ENCODE results near the gene PJA1.

PJA1 gene

GRCh38 chrX:69163936-69164741, 1.1 kb downstream of the PJA1 start:
- peak; percentile 43 for DNase-seq

GRCh38 chrX:69162361-69162865, 2.8 kb downstream of the PJA1 start:
- no peak for DNase-seq

- DNase-seq: no peak
These were observed 3.4 kb downstream of the PJA1 start for GRCh38 chrX:69161786-69162349.

GRCh38 chrX:69161371-69161770, 3.9 kb downstream of the PJA1 start:
- no peak for DNase-seq

GRCh38 chrX:69158166-69158980, 6.9 kb downstream of the PJA1 start:
- peak; percentile 17 for DNase-seq

- no peak for DNase-seq
These were observed 8.6 kb downstream of the PJA1 start for GRCh38 chrX:69156638-69157037.

- no peak for DNase-seq
These were observed 9.3 kb downstream of the PJA1 start for GRCh38 chrX:69155786-69156520.

- DNase-seq: no peak
These were observed 11.2 kb downstream of the PJA1 start for GRCh38 chrX:69154051-69154450.

GRCh38 chrX:69153060-69153730, 12.1 kb downstream of the PJA1 start:
- DNase-seq: no peak

- DNase-seq: no peak
These were observed 12.8 kb downstream of the PJA1 start for GRCh38 chrX:69152417-69152841.

- DNase-seq: no peak
These were observed 13.4 kb downstream of the PJA1 start for GRCh38 chrX:69151866-69152284.

GRCh38 chrX:69150281-69150960, 14.8 kb downstream of the PJA1 start:
- no peak for DNase-seq

GRCh38 chrX:69149466-69150280, 15.6 kb downstream of the PJA1 start:
- DNase-seq: no peak

- DNase-seq: no peak
These were observed 16.3 kb downstream of the PJA1 start for GRCh38 chrX:69148946-69149345.

- no peak for DNase-seq
These were observed 18.5 kb downstream of the PJA1 start for GRCh38 chrX:69146739-69147138.

- DNase-seq: no peak
These were observed 19.5 kb downstream of the PJA1 start for GRCh38 chrX:69145714-69146113.

- DNase-seq: no peak
These were observed 20.2 kb downstream of the PJA1 start for GRCh38 chrX:69144838-69145680.

- no peak for DNase-seq
These were observed 21.7 kb downstream of the PJA1 start for GRCh38 chrX:69143530-69143929.

- DNase-seq: no peak
These were observed 22.3 kb downstream of the PJA1 start for GRCh38 chrX:69142788-69143469.

All from activated CD4-positive, alpha-beta T cell treated with anti-CD3 and anti-CD28 coated beads, Interleukin-2, amount 50 U/mL, for 1 hour (primary cell).